Kidney epithelial cell (primary cell): ENCODE data around the gene KCNV2. TPM values are rescaled to one million over a fixed set of nuclear protein-coding genes. Genes with fewer than 3 reads are reported as not detected.
"Not testable (repeated sequence)": the region's sequence is repeated elsewhere in the genome, so short reads cannot be mapped to it uniquely, and the experiment has no call there.

ENCODE experiments used
- DNase-seq: peaks from one replicate; pipeline ENCODE4 v3.0.0-alpha.2; 2010; ENCODE audit warnings: low read depth
- H3K27me3 ChIP-seq: 2 replicates; pipeline ENCODE4 v1.6.0; 2011; ENCODE audit warnings: low read length; ENCODE audit not compliant: control insufficient read depth, insufficient read depth
- H3K36me3 ChIP-seq: 2 replicates; pipeline ENCODE4 v1.5.1; 2011; ENCODE audit warnings: low read length; ENCODE audit not compliant: control insufficient read depth, insufficient read depth
- H3K4me3 ChIP-seq: 2 replicates; pipeline ENCODE4 v1.5.1; 2011; ENCODE audit warnings: low read depth, mild to moderate bottlenecking, control low read depth, low read length
- total RNA-seq: library from RNA; depleted of rRNA; stranded (reverse); fragments of >200 nt; gene quantifications from 2 replicates; pipeline ENCODE4 v1.2.3, GENCODE V29; 2015
- TF ChIP-seq, protein P1 (sequence below): IDR thresholded peaks from 2 replicates; pipeline ENCODE4 v1.5.1; 2011; ENCODE audit warnings: mild to moderate bottlenecking, moderate library complexity, low read length, control low read depth, inconsistent platforms; ENCODE audit not compliant: insufficient read depth, poor library complexity, severe bottlenecking

Gene KCNV2
- total RNA-seq, 1 donor from 2014 or later: not detected

DNA sequence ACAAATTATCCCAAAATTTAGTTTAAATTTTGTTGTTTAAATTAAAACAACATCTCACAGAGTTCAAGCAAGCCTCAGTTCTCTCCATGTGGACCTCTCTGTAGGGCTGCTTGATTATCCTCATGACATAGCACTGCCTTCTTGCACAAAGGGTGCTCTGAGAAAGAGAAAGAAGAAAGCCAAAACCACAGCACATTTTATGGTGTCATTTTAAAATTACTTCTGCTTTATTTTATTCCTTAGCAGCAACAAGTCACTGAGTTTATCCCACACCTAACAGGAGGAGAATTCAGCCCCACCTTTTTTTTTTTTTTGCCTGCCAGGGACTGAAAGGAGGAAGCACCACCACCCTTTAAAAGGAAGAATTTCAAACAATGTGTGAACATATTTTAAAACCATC, 12.8 kb upstream of the KCNV2 start:
- no peak for DNase-seq
- TF ChIP-seq, protein P1, sequence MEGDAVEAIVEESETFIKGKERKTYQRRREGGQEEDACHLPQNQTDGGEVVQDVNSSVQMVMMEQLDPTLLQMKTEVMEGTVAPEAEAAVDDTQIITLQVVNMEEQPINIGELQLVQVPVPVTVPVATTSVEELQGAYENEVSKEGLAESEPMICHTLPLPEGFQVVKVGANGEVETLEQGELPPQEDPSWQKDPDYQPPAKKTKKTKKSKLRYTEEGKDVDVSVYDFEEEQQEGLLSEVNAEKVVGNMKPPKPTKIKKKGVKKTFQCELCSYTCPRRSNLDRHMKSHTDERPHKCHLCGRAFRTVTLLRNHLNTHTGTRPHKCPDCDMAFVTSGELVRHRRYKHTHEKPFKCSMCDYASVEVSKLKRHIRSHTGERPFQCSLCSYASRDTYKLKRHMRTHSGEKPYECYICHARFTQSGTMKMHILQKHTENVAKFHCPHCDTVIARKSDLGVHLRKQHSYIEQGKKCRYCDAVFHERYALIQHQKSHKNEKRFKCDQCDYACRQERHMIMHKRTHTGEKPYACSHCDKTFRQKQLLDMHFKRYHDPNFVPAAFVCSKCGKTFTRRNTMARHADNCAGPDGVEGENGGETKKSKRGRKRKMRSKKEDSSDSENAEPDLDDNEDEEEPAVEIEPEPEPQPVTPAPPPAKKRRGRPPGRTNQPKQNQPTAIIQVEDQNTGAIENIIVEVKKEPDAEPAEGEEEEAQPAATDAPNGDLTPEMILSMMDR: no peak
- H3K27me3 ChIP-seq: no peaks in the 10 kb centered on the region

DNA sequence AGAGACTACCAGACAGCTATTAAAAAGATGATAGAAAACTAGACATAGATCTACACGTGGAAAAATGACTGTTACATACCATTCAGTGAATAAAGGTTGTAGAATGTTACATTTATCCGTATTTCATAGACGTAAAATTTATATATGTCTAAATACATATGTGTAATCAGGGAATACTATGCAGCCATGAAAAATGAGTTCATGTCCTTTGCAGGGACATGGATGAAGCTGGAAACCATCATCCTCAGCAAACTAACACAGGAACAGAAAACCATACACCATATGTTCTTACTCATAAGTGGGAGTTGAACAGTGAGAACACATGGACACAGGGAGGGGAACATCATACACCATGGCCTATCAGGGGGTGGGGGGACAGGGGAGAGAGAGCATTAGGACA, 10.1 kb upstream of the KCNV2 start:
- not testable (repeated sequence) for H3K36me3 ChIP-seq, H3K4me3 ChIP-seq, H3K27me3 ChIP-seq, DNase-seq

More for the DNA sequence above, 12.8 kb upstream of the KCNV2 start:
- Histone ChIP-seq H3K36me3 (no peaks in the 10 kb centered on the region), H3K4me3 (no peak overlapping the region)

DNA sequence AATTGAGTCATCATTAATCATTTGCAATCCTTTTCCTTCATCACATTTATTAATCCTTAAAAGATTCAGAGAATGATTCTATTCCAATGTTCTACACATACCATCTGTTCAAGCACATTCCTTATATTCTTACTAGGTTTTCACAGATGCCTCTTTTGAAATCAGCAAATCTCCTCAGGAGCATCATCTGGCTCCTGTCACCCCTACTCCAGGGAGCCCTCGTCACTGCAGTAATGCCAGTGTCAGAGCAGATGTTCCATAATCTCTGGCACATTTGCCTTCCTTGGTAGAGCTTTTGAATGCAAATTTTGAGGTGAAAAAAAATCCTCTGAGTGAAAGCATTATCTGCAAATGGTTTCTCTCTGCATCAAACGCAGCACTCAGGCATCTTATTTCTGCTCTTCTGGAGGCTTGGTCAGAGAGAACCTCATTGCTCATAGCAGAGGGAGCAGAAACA, 7.6 kb upstream of the KCNV2 start:
- H3K36me3 ChIP-seq: no peaks in the 10 kb centered on the region
- no peaks in the 10 kb centered on the region for H3K27me3 ChIP-seq
- H3K4me3 ChIP-seq: no peak overlapping the region
- TF ChIP-seq, protein P1: no peak
- no peak for DNase-seq

DNA sequence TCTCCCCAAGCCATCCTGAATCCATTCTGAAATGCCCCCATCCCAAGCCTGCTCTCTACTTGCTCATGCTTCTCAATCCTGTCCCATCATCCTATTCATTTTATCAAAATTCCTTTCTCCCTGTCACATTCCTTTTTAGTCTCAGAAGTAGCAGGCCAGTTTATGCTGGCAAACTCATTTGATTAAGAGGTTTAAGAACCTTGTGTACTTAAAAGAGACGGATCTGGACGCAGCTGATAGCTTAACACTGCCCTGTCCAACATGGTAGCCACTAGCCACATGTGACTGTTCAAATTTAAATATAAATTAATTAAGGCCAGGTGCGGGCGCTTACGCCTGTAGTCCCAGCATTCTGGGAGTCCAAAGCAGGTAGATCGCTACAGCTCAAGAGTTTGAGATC, 5.6 kb upstream of the KCNV2 start:
- DNase-seq: no peak
- Histone ChIP-seq H3K27me3 (no peaks in the 10 kb centered on the region), H3K36me3 (no peaks in the 10 kb centered on the region), H3K4me3 (no peak overlapping the region)
- TF ChIP-seq, protein P1: no peak

DNA sequence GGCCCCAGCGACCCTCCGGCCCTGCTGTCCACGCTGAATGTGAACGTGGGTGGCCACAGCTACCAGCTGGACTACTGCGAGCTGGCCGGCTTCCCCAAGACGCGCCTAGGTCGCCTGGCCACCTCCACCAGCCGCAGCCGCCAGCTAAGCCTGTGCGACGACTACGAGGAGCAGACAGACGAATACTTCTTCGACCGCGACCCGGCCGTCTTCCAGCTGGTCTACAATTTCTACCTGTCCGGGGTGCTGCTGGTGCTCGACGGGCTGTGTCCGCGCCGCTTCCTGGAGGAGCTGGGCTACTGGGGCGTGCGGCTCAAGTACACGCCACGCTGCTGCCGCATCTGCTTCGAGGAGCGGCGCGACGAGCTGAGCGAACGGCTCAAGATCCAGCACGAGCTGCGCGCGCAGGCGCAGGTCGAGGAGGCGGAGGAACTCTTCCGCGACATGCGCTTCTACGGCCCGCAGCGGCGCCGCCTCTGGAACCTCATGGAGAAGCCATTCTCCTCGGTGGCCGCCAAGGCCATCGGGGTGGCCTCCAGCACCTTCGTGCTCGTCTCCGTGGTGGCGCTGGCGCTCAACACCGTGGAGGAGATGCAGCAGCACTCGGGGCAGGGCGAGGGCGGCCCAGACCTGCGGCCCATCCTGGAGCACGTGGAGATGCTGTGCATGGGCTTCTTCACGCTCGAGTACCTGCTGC, 839 bp downstream of the KCNV2 start:
- Histone ChIP-seq H3K36me3 (no peaks in the 10 kb centered on the region), H3K27me3 (no peaks in the 10 kb centered on the region), H3K4me3 (no peak overlapping the region)
- TF ChIP-seq, protein P1: no peak
- DNase-seq: no peak

DNA sequence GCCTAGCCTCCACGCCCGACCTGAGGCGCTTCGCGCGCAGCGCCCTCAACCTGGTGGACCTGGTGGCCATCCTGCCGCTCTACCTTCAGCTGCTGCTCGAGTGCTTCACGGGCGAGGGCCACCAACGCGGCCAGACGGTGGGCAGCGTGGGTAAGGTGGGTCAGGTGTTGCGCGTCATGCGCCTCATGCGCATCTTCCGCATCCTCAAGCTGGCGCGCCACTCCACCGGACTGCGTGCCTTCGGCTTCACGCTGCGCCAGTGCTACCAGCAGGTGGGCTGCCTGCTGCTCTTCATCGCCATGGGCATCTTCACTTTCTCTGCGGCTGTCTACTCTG, 1.4 kb downstream of the KCNV2 start:
- no peak overlapping the region for H3K4me3 ChIP-seq
- TF ChIP-seq, protein P1: no peak
- no peaks in the 10 kb centered on the region for H3K27me3 ChIP-seq
- no peak for DNase-seq
- no peaks in the 10 kb centered on the region for H3K36me3 ChIP-seq
